Measurements from ENCODE around the gene RNF166.

DNA sequence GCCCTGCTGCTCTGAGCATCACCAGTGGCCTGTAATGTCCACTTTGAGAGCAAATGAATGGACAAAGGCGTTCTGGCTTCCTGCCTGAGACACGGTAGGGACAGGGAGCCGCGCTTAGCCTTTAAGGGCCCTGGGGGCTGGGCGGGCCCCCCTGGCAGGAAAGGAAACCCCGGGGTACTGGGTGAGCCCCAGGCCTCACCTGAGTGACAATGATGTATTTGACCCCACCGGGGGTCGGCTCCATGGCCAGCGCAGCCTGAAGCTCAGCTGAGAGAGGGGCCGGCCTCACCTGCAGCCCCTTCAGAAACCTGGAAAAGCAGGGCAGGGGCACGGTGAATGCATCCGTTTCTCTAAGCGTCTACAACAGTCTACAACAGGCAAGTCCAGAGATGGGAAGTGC, 53.1 kb downstream of the RNF166 start:
- TF ChIP-seq, protein P1, sequence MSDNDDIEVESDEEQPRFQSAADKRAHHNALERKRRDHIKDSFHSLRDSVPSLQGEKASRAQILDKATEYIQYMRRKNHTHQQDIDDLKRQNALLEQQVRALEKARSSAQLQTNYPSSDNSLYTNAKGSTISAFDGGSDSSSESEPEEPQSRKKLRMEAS (IDR thresholded peaks at IDR 0.05; ENCODE audit: insufficient read depth, insufficient read length): no peak
- TF ChIP-seq, protein P2, sequence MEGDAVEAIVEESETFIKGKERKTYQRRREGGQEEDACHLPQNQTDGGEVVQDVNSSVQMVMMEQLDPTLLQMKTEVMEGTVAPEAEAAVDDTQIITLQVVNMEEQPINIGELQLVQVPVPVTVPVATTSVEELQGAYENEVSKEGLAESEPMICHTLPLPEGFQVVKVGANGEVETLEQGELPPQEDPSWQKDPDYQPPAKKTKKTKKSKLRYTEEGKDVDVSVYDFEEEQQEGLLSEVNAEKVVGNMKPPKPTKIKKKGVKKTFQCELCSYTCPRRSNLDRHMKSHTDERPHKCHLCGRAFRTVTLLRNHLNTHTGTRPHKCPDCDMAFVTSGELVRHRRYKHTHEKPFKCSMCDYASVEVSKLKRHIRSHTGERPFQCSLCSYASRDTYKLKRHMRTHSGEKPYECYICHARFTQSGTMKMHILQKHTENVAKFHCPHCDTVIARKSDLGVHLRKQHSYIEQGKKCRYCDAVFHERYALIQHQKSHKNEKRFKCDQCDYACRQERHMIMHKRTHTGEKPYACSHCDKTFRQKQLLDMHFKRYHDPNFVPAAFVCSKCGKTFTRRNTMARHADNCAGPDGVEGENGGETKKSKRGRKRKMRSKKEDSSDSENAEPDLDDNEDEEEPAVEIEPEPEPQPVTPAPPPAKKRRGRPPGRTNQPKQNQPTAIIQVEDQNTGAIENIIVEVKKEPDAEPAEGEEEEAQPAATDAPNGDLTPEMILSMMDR (IDR thresholded peaks at IDR 0.05; ENCODE audit: extremely low read depth in 1 of 2, insufficient read depth in 1 of 2, low read depth in 1 of 2, low read length in 2 of 2): no peak
- TF ChIP-seq POLR2AphosphoS5 (IDR thresholded peaks at IDR 0.05; ENCODE audit: insufficient read depth, low read depth, low read length) (no peak), POLR2A (IDR thresholded peaks at IDR 0.05; ENCODE audit: low read depth, low read length) (no peak), EZH2 (IDR thresholded peaks at IDR 0.05; ENCODE audit: borderline replicate concordance, low read depth, low read length, severe bottlenecking) (no peak), JUN (IDR thresholded peaks at IDR 0.05; ENCODE audit: borderline replicate concordance, insufficient read depth, insufficient read length, low read depth) (no peak)

All from endothelial cell of umbilical vein (primary cell).